DMS153 (cell line): ENCODE results near the gene JAK3.
A peak's percentile ranks its signal among the peaks of the same experiment; 100 is the strongest.

Experiments
- DNase-seq: peaks from one replicate; lab custom pipeline; 2025; lab: John Stamatoyannopoulos, UW

Gene JAK3

GRCh38 chr19:17840019-17840418, 7.8 kb downstream of the JAK3 start:
- DNase-seq = no peak

- DNase-seq = no peak
These were observed 9.8 kb downstream of the JAK3 start for GRCh38 chr19:17837972-17838371.

- DNase-seq = no peak
These were observed 11.3 kb downstream of the JAK3 start for GRCh38 chr19:17836530-17836929.

- DNase-seq = no peak
These were observed 12.4 kb downstream of the JAK3 start for GRCh38 chr19:17835182-17836006.

GRCh38 chr19:17834350-17835181, 13.2 kb downstream of the JAK3 start:
- no peak for DNase-seq

GRCh38 chr19:17832443-17833208, 15.2 kb downstream of the JAK3 start:
- DNase-seq = no peak

GRCh38 chr19:17831419-17831888, 16.3 kb downstream of the JAK3 start:
- DNase-seq = no peak

- peak; percentile 79 for DNase-seq
These were observed 17.0 kb downstream of the JAK3 start for GRCh38 chr19:17830567-17831418.

- DNase-seq = peak; percentile 61
These were observed 17.8 kb downstream of the JAK3 start for GRCh38 chr19:17829855-17830566.

GRCh38 chr19:17826508-17827056, 21.2 kb downstream of the JAK3 start:
- no peak for DNase-seq

GRCh38 chr19:17824339-17824738, 23.4 kb downstream of the JAK3 start:
- no peak for DNase-seq

- no peak for DNase-seq
These were observed 26.6 kb downstream of the JAK3 start, which contains the start of gene INSL3 for GRCh38 chr19:17821190-17821589. Gene INSL3 (minus strand): TSS chr19:17821519. CDS start chr19:17821506, 13 bp downstream.

GRCh38 chr19:17817668-17818363, 30.0 kb downstream of the JAK3 start:
- DNase-seq = no peak

GRCh38 chr19:17812099-17812498, 35.7 kb downstream of the JAK3 start:
- DNase-seq = no peak

GRCh38 chr19:17811681-17812080, 36.1 kb downstream of the JAK3 start:
- DNase-seq = no peak

- no peak for DNase-seq
These were observed 36.7 kb downstream of the JAK3 start for GRCh38 chr19:17811103-17811502.

GRCh38 chr19:17807731-17808316, 40.0 kb downstream of the JAK3 start:
- no peak for DNase-seq

GRCh38 chr19:17806945-17807344, 40.8 kb downstream of the JAK3 start:
- DNase-seq = no peak

- DNase-seq = no peak
These were observed 42.4 kb downstream of the JAK3 start for GRCh38 chr19:17805427-17805826.
